GM18499 (cell line): Measurements from ENCODE around the gene CPXM2.

Source experiments
- ATAC-seq: cut with Tn5 transposase; IDR thresholded peaks from one replicate; pipeline ENCODE4 v1.9.1; 2021; ENCODE audit warnings: moderate number of reproducible peaks; ENCODE audit not compliant: insufficient read depth, unreplicated experiment

Gene CPXM2

GRCh38 chr10:123782549-123782948 lies 109.1 kb downstream of the CPXM2 start:
- ATAC-seq, result no peak

- no peak for ATAC-seq
Observed at GRCh38 chr10:123781956-123782500, 109.6 kb downstream of the CPXM2 start.

GRCh38 chr10:123781324-123781900 lies 110.2 kb downstream of the CPXM2 start:
- ATAC-seq, result no peak

GRCh38 chr10:123778719-123779517 lies 112.7 kb downstream of the CPXM2 start:
- ATAC-seq, result no peak

- ATAC-seq, result no peak
Observed at GRCh38 chr10:123777881-123778280, 113.7 kb downstream of the CPXM2 start.

GRCh38 chr10:123774132-123774742 lies 117.4 kb downstream of the CPXM2 start:
- no peak for ATAC-seq

- no peak for ATAC-seq
Observed at GRCh38 chr10:123772645-123773508, 118.7 kb downstream of the CPXM2 start.

- ATAC-seq, result no peak
Observed at GRCh38 chr10:123771877-123772644, 119.5 kb downstream of the CPXM2 start.

- ATAC-seq, result no peak
Observed at GRCh38 chr10:123769647-123770046, 122.0 kb downstream of the CPXM2 start.

GRCh38 chr10:123766761-123767160 lies 124.8 kb downstream of the CPXM2 start:
- ATAC-seq, result no peak

GRCh38 chr10:123766012-123766411 lies 125.6 kb downstream of the CPXM2 start:
- no peak for ATAC-seq

GRCh38 chr10:123761666-123762230 lies 129.9 kb downstream of the CPXM2 start:
- no peak for ATAC-seq

GRCh38 chr10:123761038-123761428 lies 130.6 kb downstream of the CPXM2 start:
- no peak for ATAC-seq

GRCh38 chr10:123760356-123761037 lies 131.1 kb downstream of the CPXM2 start:
- no peak for ATAC-seq

GRCh38 chr10:123759501-123760031 lies 132.0 kb downstream of the CPXM2 start:
- no peak for ATAC-seq

GRCh38 chr10:123759041-123759440 lies 132.6 kb downstream of the CPXM2 start:
- ATAC-seq, result no peak

GRCh38 chr10:123757853-123758252 lies 133.8 kb downstream of the CPXM2 start:
- ATAC-seq, result no peak

GRCh38 chr10:123755061-123755460 lies 136.5 kb downstream of the CPXM2 start:
- no peak for ATAC-seq
